AML-193 (cell line): ENCODE results near the gene LRP1-AS.

Experiments
- DNase-seq, 2 experiments: peaks; one replicate each; lab custom pipeline; 2025; lab: John Stamatoyannopoulos, UW

The LRP1-AS gene

DNA sequence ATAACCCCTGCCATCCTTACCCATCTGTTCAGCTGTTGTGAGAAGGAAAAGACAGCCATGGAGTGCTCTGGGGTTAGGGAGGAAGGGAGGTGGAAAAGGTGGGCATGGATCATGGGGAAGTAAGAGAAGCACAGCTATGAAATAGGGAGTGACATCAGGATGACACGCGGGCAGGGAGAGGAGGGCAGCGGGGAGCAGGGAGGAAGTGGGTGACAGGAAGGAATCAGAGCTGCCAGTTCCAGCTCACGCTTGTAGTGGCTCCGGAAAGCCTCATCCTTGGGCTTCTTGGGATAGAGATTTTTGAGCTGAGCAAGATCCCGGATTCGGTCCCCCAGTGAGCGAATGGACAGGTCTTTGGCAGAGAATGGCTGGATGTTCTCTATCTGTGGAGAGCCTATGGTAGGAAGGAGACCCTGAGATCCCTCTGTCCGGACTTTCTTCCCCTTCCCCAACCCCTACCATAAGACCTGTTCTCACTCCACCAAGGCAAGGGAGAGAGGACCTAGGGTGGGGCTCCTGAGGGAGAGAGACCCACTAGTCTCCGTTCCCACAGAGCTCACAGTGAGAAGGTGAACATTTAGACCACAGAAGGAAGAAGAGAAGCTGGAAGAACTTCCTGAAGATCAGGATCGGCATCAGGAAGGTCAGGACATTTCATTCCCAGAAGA is 48.2 kb downstream of the LRP1-AS start:
- no peak for DNase-seq

DNA sequence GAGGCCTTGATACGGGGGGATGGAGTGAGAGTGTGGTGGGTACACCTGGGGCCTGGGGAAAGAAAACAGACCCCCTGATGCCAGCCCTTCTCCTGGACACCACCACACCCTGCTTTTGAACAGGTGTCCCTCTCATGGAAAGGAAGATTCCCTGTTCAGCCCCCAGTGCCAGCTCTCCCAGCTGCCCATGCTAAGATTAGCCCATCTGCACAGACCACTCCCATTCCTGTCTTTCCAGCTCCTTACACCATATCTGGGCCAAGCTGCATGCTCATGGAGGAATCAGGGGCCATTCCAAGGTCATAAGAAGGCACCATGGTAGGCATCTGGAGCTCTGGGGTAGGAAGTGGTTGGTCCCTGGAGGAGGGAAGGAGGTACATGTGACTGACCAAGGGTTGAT is 48.9 kb downstream of the LRP1-AS start:
- DNase-seq = no peak

DNA sequence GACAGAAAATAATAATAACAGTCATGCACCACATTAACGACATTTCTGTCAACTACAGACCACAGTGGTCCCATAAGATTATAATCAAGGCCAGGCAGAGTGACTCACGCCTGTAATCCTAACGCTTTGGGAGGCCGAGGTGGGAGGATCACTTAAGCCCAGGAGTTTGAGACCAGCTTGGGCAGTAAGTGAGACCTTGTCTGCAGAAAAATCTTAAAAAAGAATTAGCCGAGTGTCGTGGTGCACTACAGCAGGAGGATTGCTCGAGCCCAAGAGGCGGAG is 49.9 kb downstream of the LRP1-AS start:
- no peak for DNase-seq

DNA sequence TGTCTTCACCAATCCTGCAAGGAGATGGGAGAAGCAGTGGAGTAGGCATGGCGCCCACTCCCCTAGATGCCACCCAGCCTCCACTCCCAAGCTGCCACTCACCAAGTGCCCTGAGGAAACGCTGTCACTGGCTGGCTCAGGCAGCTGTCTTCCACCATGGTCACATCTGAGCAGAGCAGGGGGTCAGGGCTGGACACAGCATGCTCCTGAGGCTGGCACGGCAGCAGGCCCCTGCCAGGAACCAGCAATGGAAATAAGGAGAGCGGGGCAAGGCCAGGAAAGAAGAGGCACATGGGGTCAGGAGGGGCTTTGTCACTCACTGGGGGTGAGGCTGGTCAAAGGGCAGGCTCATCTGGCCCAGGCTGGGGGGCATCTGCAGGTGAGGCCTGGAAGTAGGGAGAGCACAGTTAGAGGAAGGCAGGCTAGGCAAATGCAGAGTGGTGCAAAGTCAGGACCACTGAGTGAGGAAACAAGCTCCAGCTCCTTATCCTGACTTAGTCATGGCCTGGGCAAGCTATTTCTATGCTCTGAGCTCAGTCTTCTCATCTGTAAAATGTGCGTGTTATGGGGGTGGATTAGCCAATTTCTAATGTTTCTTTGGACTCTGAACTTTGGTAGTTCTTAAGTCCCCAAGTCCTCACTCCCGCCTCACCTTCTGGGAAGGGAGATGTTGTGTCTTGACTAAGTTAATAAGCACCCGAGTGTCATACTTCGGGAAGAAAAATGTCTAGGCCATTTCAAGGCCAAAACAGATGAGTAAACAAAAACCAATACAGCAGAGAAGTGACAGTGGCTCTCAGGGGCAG is 50.5 kb downstream of the LRP1-AS start:
- DNase-seq = no peak

DNA sequence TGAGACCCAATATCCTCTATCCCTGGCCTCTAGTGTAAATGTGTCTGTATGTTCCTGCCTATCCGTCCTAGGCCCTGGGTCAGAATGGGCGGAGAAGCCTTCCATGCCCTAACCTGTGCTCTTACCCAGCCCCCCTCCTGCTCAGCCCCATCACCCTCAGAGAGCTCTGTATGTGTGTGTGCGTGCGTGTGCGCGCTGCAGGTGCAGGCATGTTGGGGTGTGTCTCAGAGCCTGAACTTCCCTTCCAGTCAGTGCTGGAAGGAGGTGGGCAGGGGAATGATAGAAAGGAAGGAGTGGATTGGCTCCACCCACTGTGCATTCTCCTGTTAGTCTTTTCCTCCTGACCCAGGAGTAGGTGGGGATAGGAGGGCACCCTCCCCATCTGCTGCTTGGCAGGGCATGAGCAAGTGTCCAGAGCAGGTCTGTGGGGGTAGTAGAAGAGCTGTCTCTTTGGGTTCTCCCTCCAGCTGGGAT is 51.3 kb downstream of the LRP1-AS start:
- no peak for DNase-seq

DNA sequence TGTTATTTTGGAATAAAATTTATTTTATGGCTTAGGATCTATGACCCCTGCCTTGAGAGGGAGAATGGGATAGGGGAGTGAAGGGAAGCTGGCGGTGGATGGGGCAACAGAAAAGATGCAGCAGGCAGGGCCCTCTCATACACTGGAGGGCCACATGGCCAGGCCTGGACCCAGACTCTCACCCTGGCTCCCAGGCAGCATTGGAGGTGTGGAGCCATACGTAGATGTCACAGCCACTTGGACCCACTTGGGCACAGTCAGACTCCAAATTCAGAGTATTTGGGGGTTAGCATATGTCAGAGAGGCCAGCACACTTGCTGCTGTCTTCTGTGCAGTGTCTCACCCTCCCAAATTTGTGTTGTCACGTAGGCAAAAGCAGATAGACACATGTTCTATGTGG is 52.0 kb downstream of the LRP1-AS start:
- DNase-seq = no peak
